VCaP (cell line): ENCODE results near the gene PREB.
"Not testable (repeated sequence)": the region's sequence is repeated elsewhere in the genome, so short reads cannot be mapped to it uniquely, and the experiment has no call there.

Source experiments
- H3K27ac ChIP-seq: fragments of 450-650 bp; 2 replicates; pipeline ENCODE4 v1.5.1; 2017
- TF ChIP-seq, protein P1 (sequence below): fragments of 450-650 bp; conservative IDR thresholded peaks from 2 replicates; pipeline ENCODE4 v1.5.1; 2017; ENCODE audit warnings: mild to moderate bottlenecking, moderate library complexity

Gene PREB

DNA sequence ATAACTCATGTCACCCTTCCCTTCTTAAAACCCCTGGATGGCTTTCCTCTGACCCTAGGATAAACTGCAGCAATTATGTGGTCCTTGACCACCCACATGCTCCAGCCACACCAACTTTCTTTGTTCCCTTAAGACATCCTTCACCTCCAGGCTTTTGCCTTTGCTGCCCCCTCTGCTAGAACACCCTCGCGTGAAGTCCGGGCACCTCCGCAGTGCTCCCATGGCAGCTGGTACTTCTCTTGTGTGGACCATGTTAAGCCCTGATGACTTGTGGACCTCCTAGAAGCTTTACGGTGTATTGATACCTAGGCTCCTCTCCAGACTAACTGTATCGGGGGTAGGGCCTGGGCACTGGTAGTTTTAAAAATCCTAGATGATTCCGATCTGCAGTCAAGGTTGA is 11.6 kb downstream of the PREB start:
- TF ChIP-seq, protein P1, sequence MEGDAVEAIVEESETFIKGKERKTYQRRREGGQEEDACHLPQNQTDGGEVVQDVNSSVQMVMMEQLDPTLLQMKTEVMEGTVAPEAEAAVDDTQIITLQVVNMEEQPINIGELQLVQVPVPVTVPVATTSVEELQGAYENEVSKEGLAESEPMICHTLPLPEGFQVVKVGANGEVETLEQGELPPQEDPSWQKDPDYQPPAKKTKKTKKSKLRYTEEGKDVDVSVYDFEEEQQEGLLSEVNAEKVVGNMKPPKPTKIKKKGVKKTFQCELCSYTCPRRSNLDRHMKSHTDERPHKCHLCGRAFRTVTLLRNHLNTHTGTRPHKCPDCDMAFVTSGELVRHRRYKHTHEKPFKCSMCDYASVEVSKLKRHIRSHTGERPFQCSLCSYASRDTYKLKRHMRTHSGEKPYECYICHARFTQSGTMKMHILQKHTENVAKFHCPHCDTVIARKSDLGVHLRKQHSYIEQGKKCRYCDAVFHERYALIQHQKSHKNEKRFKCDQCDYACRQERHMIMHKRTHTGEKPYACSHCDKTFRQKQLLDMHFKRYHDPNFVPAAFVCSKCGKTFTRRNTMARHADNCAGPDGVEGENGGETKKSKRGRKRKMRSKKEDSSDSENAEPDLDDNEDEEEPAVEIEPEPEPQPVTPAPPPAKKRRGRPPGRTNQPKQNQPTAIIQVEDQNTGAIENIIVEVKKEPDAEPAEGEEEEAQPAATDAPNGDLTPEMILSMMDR: no peak
- peak overlapping the region; percentile 65; the same call in 1 of the 2 replicates for H3K27ac ChIP-seq

DNA sequence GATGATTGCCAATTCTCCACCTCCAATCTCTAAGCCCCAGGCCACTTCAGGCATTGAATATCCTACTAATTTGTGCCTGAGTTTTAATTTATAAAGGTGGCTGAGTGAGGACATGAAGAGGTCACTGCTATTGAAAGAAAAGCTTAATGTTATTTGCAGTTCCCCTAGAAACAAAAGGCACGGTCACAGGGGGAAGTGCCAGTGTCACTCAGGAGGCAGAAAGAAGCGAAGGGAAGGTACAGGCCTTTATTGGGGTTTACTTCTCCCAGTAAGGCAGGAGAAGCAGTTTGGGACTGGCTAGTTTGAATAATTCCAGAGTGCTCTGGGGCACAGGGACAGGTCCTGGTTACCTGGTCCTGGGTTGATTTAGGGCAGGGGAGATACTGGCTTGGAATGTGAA is 12.5 kb downstream of the PREB start:
- no peak overlapping the region for H3K27ac ChIP-seq
- TF ChIP-seq, protein P1: no peak

DNA sequence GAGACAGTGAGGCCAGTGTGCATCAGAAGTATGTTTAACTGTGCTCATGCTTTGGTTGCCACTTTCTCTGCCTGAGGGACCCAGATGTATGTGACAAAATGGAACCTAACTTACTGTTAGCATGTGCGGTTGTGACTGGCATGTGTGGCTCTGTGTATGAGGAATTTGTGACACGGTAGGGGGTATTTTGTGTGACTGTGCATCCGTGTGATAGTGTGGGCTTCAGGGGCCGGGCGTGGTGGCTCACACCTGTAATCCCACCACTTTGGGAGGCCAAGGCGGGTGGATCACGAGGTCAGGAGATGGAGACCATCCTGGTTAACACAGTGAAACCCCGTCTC is 15.1 kb downstream of the PREB start:
- peak overlapping the region; percentile 84 for H3K27ac ChIP-seq

DNA sequence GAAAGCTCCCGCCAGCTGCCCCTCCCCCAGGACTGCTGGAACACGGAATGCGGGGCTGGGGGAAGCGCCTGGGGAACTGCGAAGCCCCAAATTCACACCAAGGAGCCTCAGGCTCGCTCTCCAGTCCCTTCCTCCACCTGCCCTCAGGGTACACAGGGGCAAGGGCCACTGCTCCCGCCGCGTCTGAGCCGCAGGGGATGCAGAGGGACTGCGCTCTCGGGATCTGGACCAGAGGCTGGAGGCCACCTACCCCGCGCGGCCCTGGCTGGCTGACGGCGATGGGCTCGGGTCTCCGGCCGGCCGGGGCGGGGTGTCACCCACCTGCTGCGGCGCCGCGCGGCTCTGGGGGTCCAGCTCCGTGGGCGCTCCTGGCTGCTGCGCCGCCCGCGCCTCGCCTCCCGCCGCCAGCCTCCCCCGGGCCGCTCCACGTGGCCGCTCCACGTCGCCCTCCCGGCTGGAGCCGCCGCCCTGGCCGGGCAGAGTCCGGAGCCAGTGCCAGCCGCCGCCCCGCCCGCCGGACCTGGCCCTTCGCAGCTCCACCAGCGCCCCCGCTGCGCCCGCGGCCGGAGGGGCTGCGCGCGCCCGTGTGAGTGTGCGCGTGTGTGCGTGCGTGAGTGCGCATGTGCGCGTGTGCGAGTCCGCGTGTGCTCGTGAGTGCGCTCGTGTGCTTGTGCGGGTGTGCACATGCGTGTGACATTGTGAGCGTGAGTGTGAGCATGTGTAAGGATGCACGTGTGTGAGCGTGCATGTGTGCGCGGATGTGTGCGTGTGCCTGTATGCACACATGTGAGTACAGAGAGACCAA is 15.7 kb downstream of the PREB start, which contains the start of gene CGREF1:
TSS of gene CGREF1 (minus strand) at position 604 of the 805 bp plus-strand sequence. CDS start 14,762 bp downstream, outside the sequence.
- H3K27ac ChIP-seq: peak within 1 kb of the TSS; percentile 84
- TF ChIP-seq, protein P1: no peak

DNA sequence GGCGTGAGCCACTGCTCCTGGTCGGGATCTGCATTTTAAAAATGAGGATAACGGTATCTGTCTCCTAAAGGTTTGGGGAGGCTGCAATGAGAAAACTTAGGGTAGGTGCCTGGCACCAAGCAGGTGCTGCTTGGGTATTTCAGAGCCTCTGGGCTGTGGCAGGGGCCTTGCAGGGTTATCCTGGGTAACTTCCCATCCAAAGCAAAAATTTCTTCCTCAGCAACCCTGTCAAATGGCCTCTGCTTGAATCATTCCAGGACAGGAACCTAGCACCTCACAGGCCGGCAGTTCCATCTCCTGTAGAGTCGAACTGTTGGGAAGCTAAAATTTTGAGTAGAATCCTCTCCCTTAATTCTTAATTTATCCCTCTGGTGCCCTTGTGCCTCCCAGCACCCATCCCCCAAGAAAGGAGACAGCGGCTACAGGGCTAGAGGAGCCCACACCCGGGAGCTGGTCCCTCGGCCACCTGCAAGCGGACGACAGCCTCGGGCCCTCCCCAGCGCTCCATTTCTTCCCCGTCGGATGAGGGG is 16.4 kb downstream of the PREB start:
- TF ChIP-seq, protein P1: no peak
- H3K27ac ChIP-seq: peak overlapping the region; percentile 84

DNA sequence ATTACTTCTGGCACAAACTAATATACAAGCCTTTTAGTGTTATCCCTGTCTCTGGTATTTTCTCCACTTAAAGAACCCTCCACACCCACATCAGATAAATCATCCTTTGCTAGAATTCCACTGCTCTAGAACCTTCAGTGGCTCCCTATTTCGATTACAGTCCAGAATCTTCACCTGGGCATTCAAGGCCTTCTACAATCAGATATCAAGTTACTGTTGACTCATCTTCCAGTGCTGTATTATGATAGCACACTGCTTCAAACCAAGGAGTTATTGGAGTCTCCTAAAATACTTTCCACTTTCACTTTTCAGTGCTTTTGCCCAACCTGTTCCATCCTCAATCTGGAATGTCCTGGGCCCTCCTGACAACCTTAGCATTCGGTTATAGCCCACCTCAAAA is 18.9 kb downstream of the PREB start:
- TF ChIP-seq, protein P1: no peak
- H3K27ac ChIP-seq: no peak overlapping the region

DNA sequence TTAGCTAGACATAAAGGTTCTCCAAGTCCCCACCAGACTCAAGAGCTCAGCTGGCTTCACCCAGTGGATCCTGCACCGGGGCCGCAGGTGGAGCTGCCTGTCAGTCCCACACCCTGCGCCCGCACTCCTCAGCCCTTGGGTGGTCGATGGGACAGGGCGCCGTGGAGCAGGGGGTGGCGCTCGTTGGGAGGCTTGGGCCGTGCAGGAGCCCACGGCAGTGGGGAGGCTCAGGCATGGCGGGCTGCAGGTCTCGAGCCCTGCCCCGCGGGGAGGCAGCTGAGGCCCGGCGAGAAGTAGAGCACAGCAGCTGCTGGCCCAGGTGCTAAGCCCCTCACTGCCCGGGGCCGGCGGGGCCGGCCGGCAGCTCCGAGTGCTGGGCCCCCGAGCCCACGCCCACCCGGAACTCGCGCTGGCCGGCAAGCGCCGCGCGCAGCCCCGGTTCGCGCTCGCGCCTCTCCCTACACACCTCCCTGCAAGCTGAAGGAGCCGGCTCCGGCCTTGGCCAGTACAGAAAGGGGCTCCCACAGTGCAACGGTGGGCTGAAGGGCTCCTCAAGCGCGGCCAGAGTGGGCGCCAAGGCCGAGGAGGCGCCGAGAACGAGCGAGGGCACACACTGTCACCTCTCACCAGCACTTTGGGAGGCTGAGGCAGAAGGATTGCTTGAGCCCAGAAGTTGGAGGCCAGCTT is 22.9 kb downstream of the PREB start:
- not testable (repeated sequence) for H3K27ac ChIP-seq

DNA sequence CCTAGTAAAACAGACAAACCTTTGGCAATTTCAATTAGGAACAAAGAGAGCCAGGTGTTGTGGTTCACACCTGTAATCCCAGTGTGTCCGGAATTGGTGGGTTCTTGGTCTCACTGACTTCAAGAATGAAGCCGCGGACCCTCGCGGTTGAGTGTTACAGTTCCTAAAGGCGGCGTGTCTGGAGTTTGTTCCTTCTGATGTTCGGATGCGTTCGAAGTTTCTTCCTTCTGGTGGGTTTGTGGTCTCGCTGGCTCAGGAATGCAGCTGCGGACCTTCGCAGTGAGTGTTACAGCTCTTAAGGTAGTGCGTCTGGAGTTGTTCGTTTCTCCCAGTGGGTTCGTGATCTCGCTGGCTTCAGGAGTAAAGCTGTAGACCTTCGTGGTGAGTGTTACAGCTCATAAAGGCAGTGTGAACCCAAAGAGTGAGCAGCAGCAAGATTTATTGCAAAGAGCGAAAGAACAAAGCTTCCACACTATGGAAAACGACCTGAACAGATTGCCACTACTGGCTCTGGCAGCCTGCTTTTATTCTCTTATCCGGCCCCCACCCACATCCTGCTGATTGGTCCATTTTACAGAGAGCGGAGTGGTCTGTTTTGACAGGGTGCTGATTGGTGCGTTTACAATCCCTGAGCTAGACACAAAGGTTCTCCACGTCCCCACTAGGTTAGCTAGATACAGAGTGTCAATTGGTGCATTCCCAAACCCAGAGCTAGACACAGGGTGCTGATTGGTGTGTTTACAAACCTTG is 23.7 kb downstream of the PREB start:
- H3K27ac ChIP-seq: not testable (repeated sequence)
